NCI-H526 (cell line): ENCODE measurements around the gene EFEMP1.
"Not testable (repeated sequence)": the region's sequence is repeated elsewhere in the genome, so short reads cannot be mapped to it uniquely, and the experiment has no call there.

ENCODE experiments used
- DNase-seq, 2 experiments: peaks; one replicate each; lab custom pipeline; 2025; lab: John Stamatoyannopoulos, UW

The EFEMP1 gene

GRCh38 chr2:55864351-55865084 is 59.1 kb downstream of the EFEMP1 start:
- no peak for DNase-seq

DNA sequence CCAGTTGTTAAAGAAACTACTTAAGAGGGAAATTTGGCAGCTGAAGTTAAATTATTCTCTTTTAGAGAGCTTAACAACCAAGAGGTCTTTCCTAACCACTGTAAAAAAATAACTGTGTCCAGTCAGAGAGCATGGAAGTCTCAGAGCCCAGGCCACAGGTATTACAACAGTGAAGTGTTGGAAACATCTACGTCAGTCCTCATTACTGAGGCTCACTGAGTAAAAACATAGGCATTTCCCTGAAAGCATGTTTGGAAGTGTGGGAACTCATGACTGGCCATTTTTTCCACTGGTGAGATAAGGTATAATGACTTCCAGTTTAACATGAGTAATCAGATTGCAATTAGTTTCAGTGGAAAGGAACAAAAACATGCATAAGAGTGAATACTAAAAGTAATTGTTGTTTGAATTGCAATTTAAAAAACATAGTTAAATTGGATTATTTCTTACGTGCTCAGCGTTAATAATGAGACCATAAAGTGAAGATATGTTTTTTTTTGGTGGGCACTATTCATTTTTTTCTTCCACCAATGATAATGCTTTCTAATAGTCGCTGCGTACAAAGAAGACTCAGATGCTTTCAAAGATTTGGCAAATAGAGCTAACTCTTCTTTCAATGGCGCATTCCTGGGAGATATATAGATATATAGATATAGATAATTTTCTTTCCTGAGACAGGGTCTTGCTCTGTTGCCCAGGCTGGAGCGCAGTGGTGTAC is 60.8 kb downstream of the EFEMP1 start:
- DNase-seq: no peak

GRCh38 chr2:55862246-55862645 is 61.3 kb downstream of the EFEMP1 start:
- no peak for DNase-seq

DNA sequence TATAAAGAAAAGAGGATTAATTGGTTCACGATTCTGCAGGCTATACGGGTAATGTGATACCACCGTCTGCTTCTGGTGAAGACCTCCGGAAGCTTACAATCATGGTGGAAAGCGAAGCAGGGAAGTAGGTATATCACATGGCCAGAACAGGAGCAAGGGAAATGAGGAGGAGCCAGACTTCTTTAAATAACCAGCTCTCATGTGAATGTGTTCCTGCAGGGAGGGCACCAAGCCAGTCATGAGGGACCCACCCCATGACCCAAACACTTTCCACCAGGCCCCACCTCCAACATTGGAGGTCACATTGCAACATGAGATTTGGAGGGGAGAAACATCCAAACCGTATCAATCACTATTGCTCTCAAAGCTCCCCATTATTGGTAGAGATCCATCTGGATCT is 61.8 kb downstream of the EFEMP1 start:
- no peak for DNase-seq

DNA sequence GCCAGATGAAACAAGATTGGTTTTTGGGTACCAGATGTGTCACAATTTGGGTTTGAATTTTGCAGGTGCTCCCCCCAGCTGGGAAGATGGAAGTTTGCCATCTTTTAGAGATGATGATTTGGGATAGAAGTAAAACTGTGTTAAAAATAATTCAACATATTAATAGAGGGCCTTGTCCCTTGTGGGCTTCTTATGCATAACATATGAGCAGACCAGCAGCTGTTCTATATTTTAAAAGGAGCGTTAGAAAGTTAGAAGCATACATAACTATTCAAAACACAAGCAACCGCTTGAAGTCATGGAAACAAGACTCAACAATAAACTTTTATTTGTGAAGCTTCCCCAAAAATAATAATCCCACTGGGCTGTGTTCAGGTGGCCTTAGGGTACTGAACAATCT is 62.8 kb downstream of the EFEMP1 start:
- no peak for DNase-seq

GRCh38 chr2:55859875-55860274 is 63.7 kb downstream of the EFEMP1 start:
- no peak for DNase-seq

DNA sequence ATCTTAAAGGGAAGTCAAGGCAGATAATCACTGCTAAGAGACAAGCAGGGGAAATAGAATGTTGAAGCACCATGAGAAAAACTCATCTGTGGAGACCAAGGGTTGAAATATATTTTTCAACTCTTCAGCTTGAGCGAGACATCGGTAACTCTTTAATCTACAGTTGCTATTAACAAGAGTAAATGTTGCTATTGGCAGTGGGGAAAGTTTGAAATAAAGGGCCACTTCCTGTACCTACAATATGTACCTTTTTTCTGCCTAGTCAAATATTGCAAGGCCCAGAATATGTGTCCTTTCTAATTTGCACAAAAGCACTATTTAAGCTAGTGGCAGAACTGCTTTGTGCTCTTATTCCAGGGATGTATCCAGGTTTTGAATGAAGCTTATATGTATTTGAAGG is 65.8 kb downstream of the EFEMP1 start:
- DNase-seq: no peak

DNA sequence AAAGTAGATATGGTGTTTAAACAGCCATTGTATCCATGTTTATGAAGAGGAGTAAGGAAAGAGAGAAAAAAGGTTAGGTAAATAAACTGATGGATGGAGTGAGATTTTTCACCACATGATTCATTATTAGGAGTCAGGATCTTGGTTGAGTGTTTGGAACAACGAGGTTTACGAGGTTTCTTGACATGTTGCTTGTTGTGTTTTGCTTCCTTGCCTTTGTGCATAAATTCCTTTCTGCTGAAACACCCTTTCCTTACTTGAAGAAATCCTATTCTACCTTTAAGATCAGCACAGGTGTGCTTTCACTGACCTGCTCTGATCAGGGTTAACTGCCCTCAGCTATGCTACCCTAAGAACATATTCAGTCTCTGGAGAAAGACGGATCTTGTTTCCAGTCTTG is 66.6 kb downstream of the EFEMP1 start:
- DNase-seq: no peak

DNA sequence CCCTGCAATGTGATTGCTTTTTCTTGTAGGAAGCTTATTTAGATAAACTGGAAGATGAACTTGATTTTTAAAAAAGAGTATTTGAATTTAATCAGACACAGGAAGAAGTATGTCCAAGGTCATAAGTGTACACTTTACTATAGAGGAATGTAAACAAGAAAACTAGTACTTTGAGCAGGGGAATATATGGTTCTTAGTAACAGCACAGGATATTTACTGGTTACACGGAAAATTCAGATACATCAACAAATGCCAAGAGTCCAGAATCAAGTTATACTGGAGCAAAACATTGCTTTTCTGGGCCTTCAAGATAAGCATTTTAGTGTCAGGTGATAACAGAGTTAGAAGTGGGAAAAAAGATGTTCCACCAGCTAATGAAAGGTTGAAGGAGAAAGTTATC is 75.5 kb downstream of the EFEMP1 start:
- no peak for DNase-seq

DNA sequence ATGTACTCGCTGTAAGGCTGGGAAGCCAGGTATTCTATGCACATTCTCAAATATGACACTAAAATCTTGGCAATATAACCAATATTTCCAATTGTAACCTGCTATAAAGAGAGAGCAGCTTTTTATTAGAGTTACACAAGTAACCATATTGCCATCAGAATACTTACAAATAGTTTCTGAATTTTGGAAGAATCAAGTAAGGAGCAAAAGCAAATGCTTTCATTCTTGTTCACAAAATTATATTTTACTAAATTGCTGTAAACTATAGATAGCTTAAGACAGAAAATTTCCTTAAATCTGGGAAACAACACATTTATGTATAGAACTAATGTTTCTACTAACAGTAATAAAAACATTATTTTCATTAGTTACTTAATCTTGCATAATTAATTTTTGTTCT is 77.2 kb downstream of the EFEMP1 start:
- no peak for DNase-seq

GRCh38 chr2:55844986-55845385 is 78.6 kb downstream of the EFEMP1 start:
- DNase-seq: no peak

DNA sequence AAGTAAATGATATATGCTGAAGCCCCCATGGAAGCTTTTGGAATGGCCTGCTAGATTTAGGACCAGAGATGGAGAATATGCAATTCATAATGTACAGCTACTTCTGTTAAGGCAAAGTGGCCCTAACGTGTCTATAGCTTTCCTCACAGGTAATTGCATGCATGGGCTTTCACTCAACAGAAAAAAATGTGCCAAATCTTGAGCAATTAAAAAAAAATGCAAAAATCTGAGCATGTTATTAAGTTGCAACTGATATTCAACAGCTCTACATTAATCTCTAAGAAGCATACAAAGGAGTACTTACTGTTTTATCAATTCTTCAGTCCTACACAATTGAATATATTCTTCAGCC is 79.6 kb downstream of the EFEMP1 start:
- no peak for DNase-seq

GRCh38 chr2:55843096-55843993 is 80.2 kb downstream of the EFEMP1 start:
- no peak for DNase-seq

- no peak for DNase-seq
These were observed 81.5 kb downstream of the EFEMP1 start for GRCh38 chr2:55842046-55842445.

GRCh38 chr2:55840460-55840859 is 83.1 kb downstream of the EFEMP1 start:
- no peak for DNase-seq

DNA sequence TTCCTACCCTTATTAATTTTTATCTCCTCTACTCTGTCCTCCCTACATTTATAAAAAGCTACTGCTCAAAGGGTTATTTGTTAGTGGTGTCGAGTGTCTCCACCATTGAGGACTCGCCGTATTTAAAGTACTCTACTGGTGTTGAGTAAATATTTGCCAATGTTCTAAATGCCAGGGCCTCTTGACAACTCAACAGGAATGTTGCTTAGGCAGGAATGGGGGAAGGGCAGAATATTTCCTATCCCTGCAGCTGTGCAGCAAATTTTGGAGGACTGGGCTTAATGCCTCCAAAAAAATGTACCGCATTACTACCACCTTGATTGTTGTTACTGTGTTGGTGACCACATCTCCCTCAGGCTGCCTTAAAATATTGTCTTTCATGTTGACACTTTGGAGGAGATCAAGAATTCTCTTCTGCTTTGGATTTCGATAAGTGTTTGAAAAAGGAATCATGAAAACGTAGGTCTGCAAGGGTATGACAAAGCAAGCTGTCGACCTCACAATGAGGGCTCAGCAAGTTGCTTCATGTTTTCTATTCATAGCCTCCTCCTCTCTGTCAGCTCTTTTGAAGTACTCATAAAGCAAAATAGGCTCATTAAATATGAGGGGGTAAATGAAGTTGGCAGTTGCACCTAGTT is 84.3 kb downstream of the EFEMP1 start:
- DNase-seq: peak; percentile 87 to 93

DNA sequence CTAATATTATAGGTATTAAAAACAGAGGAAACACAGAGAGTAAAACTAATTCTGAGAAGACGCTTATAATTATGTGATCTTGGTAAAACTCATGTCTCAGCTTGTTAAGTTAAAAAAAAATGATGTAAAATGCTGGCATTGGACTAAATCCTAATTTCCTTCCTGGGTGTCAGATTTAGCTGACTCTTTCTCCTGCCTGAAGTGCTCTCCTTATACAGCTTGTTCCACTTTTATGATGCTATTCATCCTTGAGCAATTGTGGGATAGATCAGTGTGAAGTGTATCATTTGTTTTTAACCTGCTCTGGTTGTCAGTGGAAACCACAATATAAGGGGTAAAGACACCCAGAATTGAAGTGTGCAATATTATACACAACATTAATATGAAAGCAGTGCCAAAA is 84.9 kb downstream of the EFEMP1 start:
- DNase-seq: no peak

DNA sequence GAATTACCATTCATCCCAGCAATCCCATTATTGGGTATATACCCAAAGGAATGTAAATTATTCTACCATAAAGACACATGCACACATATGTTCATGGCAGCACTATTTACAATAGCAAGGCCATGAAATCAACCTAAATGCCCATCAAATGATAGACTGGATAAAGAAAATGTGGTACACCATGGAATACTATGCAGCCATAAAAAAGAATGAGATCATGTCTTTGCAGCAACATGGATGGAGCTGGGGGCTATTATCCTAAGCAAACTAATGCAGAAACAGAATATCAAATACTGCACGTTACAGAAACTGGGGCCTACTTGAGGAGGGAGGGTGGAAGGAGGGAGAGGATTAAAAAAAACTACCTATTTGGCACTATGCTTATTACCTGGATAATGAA is 85.5 kb downstream of the EFEMP1 start:
- DNase-seq: not testable (repeated sequence)

- DNase-seq: no peak
These were observed 86.5 kb downstream of the EFEMP1 start for GRCh38 chr2:55837073-55837472.

GRCh38 chr2:55831671-55832410 is 91.7 kb downstream of the EFEMP1 start:
- peak in 1 of 2 experiments; percentile 47 for DNase-seq

- DNase-seq: no peak
These were observed 95.7 kb downstream of the EFEMP1 start for GRCh38 chr2:55827855-55828254.

GRCh38 chr2:55827428-55827827 is 96.2 kb downstream of the EFEMP1 start:
- not testable (repeated sequence) for DNase-seq
